Suprapubic skin (tissue), 3 donors: Measurements from ENCODE around the gene HEATR5A.

Experiments used
- EP300 ChIP-seq: sonication (generic); formaldehyde crosslinking; IDR thresholded peaks from one replicate; pipeline ENCODE4 v1.6.1; 2017; ENCODE audit warnings: antibody characterized with exemption
- TF ChIP-seq, protein P1 (sequence below), 2 donors: fragments of 200-600 bp in 1 of 2; fragments of 450-650 bp in 1 of 2; sonication (generic) in 1 of 2; IDR thresholded peaks; one replicate each; pipeline ENCODE4 v1.5.1; 2016 to 2019; ENCODE audit warnings: antibody characterized with exemption in 2 of 2, mild to moderate bottlenecking in 1 of 2, moderate library complexity in 1 of 2

DNA sequence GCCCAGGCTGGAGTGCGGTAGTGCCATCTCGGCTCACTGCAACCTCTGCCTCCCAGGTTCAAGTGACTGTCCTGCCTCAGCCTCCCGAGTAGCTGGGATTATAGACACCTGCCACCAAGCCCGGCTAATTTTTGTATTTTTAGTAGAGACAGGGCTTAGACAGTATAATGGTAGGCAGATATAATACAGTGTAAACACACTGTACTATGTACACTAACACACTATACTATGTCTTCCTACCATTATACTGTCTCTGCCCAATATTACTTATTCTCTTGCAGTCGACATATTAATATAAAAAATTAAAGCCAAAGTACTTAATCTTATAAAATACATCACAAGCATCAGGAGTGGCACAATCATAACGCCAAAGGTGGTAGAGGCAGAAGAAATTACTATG lies 21.9 kb upstream of the HEATR5A start:
- TF ChIP-seq EP300: no peak
- TF ChIP-seq, protein P1, sequence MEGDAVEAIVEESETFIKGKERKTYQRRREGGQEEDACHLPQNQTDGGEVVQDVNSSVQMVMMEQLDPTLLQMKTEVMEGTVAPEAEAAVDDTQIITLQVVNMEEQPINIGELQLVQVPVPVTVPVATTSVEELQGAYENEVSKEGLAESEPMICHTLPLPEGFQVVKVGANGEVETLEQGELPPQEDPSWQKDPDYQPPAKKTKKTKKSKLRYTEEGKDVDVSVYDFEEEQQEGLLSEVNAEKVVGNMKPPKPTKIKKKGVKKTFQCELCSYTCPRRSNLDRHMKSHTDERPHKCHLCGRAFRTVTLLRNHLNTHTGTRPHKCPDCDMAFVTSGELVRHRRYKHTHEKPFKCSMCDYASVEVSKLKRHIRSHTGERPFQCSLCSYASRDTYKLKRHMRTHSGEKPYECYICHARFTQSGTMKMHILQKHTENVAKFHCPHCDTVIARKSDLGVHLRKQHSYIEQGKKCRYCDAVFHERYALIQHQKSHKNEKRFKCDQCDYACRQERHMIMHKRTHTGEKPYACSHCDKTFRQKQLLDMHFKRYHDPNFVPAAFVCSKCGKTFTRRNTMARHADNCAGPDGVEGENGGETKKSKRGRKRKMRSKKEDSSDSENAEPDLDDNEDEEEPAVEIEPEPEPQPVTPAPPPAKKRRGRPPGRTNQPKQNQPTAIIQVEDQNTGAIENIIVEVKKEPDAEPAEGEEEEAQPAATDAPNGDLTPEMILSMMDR (IDR thresholded peaks at IDR 0.05): no peak
